Breast epithelium (tissue), 4 donors: ENCODE measurements around the gene FAM174C. TPM values are rescaled to one million over a fixed set of nuclear protein-coding genes. Genes with fewer than 3 reads are reported as not detected.

ENCODE experiments used
- DNase-seq, 2 donors: peaks; one replicate each; pipeline ENCODE4 v3.0.0-alpha.2; 2019; ENCODE audit warnings: low spot score in 2 of 2
- H3K27ac ChIP-seq, 2 donors: fragments of 200-600 bp; sonication (generic) in 1 of 2; one replicate each; pipeline ENCODE4 v1.5.1; 2016 to 2019; ENCODE audit warnings: mild to moderate bottlenecking in 1 of 2
- H3K27me3 ChIP-seq, 2 donors: fragments of 200-600 bp; sonication (generic) in 1 of 2; one replicate each; pipeline versions ENCODE4 v1.5.1 to v1.6.0; 2017 to 2019; ENCODE audit warnings: control low read depth in 1 of 2, mild to moderate bottlenecking in 1 of 2
- H3K36me3 ChIP-seq: fragments of 200-600 bp; one replicate; pipeline ENCODE4 v1.5.1; 2019
- H3K4me1 ChIP-seq, 2 donors: fragments of 200-600 bp; sonication (generic); one replicate each; pipeline ENCODE4 v1.5.1; 2016 to 2019; ENCODE audit warnings: control low read depth in 1 of 2
- H3K4me3 ChIP-seq, 3 donors: fragments of 200-600 bp; sonication (generic); 1 replicate in 2 of 3; 2 replicates in 1 of 3; pipeline ENCODE4 v1.5.1; 2016 to 2019; ENCODE audit warnings: mild to moderate bottlenecking in 3 of 3, moderate library complexity in 2 of 3
- H3K9me3 ChIP-seq, 2 donors: fragments of 200-600 bp; sonication (generic) in 1 of 2; one replicate each; pipeline ENCODE4 v1.5.1; 2016 to 2019; ENCODE audit warnings: control low read depth in 1 of 2
- CTCF ChIP-seq, 3 donors: fragments of 450-650 bp; IDR thresholded peaks; one replicate each; pipeline ENCODE4 v1.5.1; 2016 to 2017; ENCODE audit warnings: antibody characterized with exemption in 3 of 3, mild to moderate bottlenecking in 3 of 3, moderate library complexity in 3 of 3
- POLR2A ChIP-seq: fragments of 450-650 bp; IDR thresholded peaks from one replicate; pipeline ENCODE4 v1.6.1; 2016; ENCODE audit warnings: antibody characterized with exemption, mild to moderate bottlenecking, moderate library complexity
- POLR2AphosphoS5 ChIP-seq, 3 donors: sonication (generic); formaldehyde crosslinking; IDR thresholded peaks; one replicate each; pipeline ENCODE4 v1.6.1; 2017; ENCODE audit warnings: antibody characterized with exemption in 3 of 3
- intact Hi-C: fragments of 100-400 bp; cut with DNase I; formaldehyde crosslinking; loops from one replicate; pipeline ENCODE4 v1.15.1; 2023; ENCODE audit warnings: low total_unique reads
- total RNA-seq, 3 donors: library from RNA; depleted of rRNA; stranded (reverse); fragments of >200 nt; gene quantifications; one replicate each; pipeline ENCODE4 v1.1.0, GENCODE V29; 2016

FAM174C gene
- total RNA-seq, 3 donors from 2014 or later: 43.9 to 60.6 (median 53.1) TPM

GRCh38 chr19:1284979-1285736 is 9.8 kb downstream of the FAM174C start:
- H3K4me1 ChIP-seq: no peaks in the 10 kb centered on the region
- no peaks in the 10 kb centered on the region for H3K36me3 ChIP-seq
- no peak overlapping the region for H3K27ac ChIP-seq
- H3K9me3 ChIP-seq: no peaks in the 10 kb centered on the region
- DNase-seq: no peak
- peak overlapping the region in 1 of 3 donors; percentile 57 for H3K4me3 ChIP-seq
- peaks cover 23 to 67% of the 10 kb centered on the region in 2 donors for H3K27me3 ChIP-seq
- intact Hi-C loops: no loop called here
- TF ChIP-seq POLR2AphosphoS5 (IDR thresholded peaks at IDR 0.05): no peak
- TF ChIP-seq POLR2A: no peak
- TF ChIP-seq CTCF (IDR thresholded peaks at IDR 0.05): no peak

GRCh38 chr19:1285737-1286360 is 10.5 kb downstream of the FAM174C start, which contains the start of gene EFNA2:
Gene EFNA2, plus strand, starts transcription at chr19:1285873. Its CDS starts 296 bp downstream, at chr19:1286169.
- intact Hi-C loops: no loop called here
- H3K4me3 ChIP-seq: peak within 1 kb of the TSS in 2 of 3 donors; percentile 24 to 57
- H3K27ac ChIP-seq: no peak within 1 kb of the TSS
- H3K4me1 ChIP-seq: no peaks in the 10 kb centered on the region
- TF ChIP-seq CTCF (IDR thresholded peaks at IDR 0.05) (no peak), POLR2A (no peak), POLR2AphosphoS5 (IDR thresholded peaks at IDR 0.05) (no peak)
- H3K9me3 ChIP-seq: no peaks in the 10 kb centered on the region
- H3K27me3 ChIP-seq: peaks cover 23 to 74% of the 10 kb centered on the region in 2 donors
- DNase-seq: no peak
- H3K36me3 ChIP-seq: no peaks in the 10 kb centered on the region

GRCh38 chr19:1286487-1287353 is 11.4 kb downstream of the FAM174C start:
- H3K27me3 ChIP-seq: peaks cover 23 to 83% of the 10 kb centered on the region in 2 donors
- intact Hi-C loops: no loop called here
- no peak for DNase-seq
- H3K4me1 ChIP-seq: no peaks in the 10 kb centered on the region
- no peaks in the 10 kb centered on the region for H3K36me3 ChIP-seq
- H3K27ac ChIP-seq: no peak overlapping the region
- H3K4me3 ChIP-seq: peak overlapping the region in 1 of 3 donors; percentile 57
- TF ChIP-seq POLR2AphosphoS5 (IDR thresholded peaks at IDR 0.05): no peak
- TF ChIP-seq POLR2A: no peak
- no peak for TF ChIP-seq CTCF (IDR thresholded peaks at IDR 0.05)
- no peaks in the 10 kb centered on the region for H3K9me3 ChIP-seq

DNA sequence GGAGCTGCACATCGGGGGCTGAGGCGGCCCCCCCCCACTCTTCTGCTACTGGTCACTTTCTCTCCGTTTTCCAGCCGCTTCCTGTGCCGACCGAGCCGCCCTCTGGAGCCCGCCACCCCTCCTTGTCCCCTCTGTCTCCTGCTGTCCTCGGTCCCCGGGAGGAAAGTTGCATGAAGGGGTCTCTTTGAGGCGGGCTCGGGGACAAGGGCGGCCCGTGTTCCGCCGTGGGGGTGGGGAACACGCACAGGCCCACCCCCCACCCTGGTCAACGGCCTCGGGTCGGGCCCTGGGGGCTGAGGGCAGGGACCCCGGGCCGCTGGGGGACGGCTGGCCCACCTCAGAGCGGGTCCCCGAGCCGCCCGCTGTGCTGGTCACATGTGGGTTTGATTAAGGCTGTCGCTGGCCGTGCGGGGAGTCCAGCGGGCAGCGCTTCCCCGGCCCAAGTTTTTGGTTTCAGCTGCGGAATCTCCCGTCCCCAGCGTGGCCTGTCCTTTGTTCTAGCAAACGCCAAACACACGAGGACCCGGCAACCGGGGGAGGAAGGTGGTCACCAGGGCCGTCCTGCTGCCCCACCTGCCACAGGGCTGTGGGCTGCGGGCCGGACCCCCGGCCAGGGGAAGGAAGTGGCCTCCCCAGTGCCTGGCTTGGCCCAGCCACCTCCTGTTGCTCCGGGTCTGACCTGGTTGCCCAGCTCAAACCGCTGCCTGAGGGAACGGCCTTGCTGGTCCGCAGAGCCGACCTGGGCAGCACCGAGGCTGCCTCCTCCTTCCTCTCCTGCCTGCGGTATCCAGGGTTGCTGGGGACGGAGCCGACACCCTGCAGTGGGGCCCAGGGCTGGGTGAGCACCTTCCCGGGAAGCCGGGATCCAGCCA is 12.3 kb downstream of the FAM174C start:
- intact Hi-C loops: no loop called here
- H3K27me3 ChIP-seq: peaks cover 23 to 92% of the 10 kb centered on the region in 2 donors
- TF ChIP-seq CTCF (IDR thresholded peaks at IDR 0.05) (no peak), POLR2AphosphoS5 (IDR thresholded peaks at IDR 0.05) (no peak), POLR2A (no peak)

More for the DNA sequence above, 12.3 kb downstream of the FAM174C start:
- Histone ChIP-seq H3K36me3 (no peaks in the 10 kb centered on the region), H3K4me1 (no peaks in the 10 kb centered on the region), H3K9me3 (no peaks in the 10 kb centered on the region), H3K4me3 (peak overlapping the region in 1 of 3 donors; percentile 22), H3K27ac (no peak overlapping the region)
- no peak for DNase-seq
